Suprapubic skin (tissue), 3 donors: Measurements from ENCODE around the gene RIPOR2.

Experiments
- POLR2A ChIP-seq, 2 donors: fragments of 450-650 bp; IDR thresholded peaks; one replicate each; pipeline ENCODE4 v1.6.1; 2017; ENCODE audit warnings: antibody characterized with exemption in 2 of 2, mild to moderate bottlenecking in 2 of 2, moderate library complexity in 2 of 2
- TF ChIP-seq, protein P1 (sequence below), 2 donors: fragments of 200-600 bp in 1 of 2; fragments of 450-650 bp in 1 of 2; sonication (generic) in 1 of 2; IDR thresholded peaks; one replicate each; pipeline ENCODE4 v1.5.1; 2016 to 2019; ENCODE audit warnings: antibody characterized with exemption in 2 of 2, mild to moderate bottlenecking in 1 of 2, moderate library complexity in 1 of 2

DNA sequence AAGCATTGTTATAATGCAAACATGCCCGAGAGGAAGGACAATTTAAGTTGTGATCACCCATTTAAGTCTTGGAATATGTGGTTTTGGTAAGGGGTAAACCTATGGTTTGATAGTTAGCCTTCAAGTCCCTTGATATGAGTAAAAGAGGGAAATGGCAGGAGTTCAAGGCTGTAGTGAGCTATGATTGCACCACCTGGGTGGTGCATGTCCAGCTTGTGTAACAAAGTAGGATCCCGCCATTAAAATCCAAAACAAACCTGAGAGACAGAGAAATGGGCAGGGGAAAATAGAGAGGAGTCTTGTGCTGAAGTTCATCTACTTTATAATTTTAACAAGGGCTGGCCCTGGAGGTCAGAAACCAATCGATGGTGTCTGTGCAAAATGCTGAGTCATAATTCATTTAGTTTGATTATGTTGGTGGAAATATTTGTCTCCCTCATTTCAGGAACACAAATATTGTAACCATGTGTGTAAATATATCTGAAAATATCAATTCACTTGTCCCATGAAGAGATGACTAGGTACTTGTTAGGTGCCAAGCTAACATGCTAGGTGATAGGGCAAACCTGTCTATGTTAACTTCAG lies 113.8 kb downstream of the RIPOR2 start:
- TF ChIP-seq, protein P1, sequence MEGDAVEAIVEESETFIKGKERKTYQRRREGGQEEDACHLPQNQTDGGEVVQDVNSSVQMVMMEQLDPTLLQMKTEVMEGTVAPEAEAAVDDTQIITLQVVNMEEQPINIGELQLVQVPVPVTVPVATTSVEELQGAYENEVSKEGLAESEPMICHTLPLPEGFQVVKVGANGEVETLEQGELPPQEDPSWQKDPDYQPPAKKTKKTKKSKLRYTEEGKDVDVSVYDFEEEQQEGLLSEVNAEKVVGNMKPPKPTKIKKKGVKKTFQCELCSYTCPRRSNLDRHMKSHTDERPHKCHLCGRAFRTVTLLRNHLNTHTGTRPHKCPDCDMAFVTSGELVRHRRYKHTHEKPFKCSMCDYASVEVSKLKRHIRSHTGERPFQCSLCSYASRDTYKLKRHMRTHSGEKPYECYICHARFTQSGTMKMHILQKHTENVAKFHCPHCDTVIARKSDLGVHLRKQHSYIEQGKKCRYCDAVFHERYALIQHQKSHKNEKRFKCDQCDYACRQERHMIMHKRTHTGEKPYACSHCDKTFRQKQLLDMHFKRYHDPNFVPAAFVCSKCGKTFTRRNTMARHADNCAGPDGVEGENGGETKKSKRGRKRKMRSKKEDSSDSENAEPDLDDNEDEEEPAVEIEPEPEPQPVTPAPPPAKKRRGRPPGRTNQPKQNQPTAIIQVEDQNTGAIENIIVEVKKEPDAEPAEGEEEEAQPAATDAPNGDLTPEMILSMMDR (IDR thresholded peaks at IDR 0.05): no peak
- TF ChIP-seq POLR2A (IDR thresholded peaks at IDR 0.05): no peak
